Upper lobe of left lung (tissue), 4 donors: ENCODE results near the gene CCDC192.

Experiments
- CTCF ChIP-seq, 6 experiments: fragments of 450-650 bp in 4 of 6; fragments of 200-600 bp in 2 of 6; sonication (generic) in 2 of 6; IDR thresholded peaks; one replicate each; pipeline ENCODE4 v1.5.1; 2016 to 2019; ENCODE audit warnings: antibody characterized with exemption in 6 of 6
- POLR2A ChIP-seq, 4 donors: fragments of 450-650 bp; IDR thresholded peaks; one replicate each; pipeline ENCODE4 v1.5.1; 2016 to 2017; ENCODE audit warnings: antibody characterized with exemption in 4 of 4, mild to moderate bottlenecking in 2 of 4
- POLR2AphosphoS5 ChIP-seq, 2 donors: sonication (generic); formaldehyde crosslinking; IDR thresholded peaks; one replicate each; pipeline ENCODE4 v1.5.1; 2017; ENCODE audit warnings: antibody characterized with exemption in 2 of 2

GRCh38 chr5:127785098-127785927 is 82.1 kb downstream of the CCDC192 start:
- TF ChIP-seq POLR2A (IDR thresholded peaks at IDR 0.05) (no peak), POLR2AphosphoS5 (IDR thresholded peaks at IDR 0.05) (no peak), CTCF (IDR thresholded peaks at IDR 0.05) (no peak)
